DOHH2 (cell line): ENCODE results near the gene ZNF507.

Experiments used
- CTCF ChIP-seq: fragments of 200-600 bp; sonication (generic); IDR thresholded peaks from one replicate; pipeline ENCODE4 v1.5.1; 2014; ENCODE audit warnings: antibody characterized with exemption, mild to moderate bottlenecking, low read depth, low read length; ENCODE audit not compliant: poor library complexity, severe bottlenecking
- EZH2phosphoT487 ChIP-seq: fragments of 200-600 bp; sonication (generic); IDR thresholded peaks from 2 replicates; pipeline ENCODE4 v1.6.1; 2017; ENCODE audit warnings: borderline replicate concordance, mild to moderate bottlenecking, antibody characterized with exemption, low read length, moderate library complexity, mixed read lengths

GRCh38 chr19:32397671-32398101, 52.3 kb downstream of the ZNF507 start:
- TF ChIP-seq EZH2phosphoT487, result no peak
- no peak for TF ChIP-seq CTCF
